Astrocyte of the spinal cord (primary cell): ENCODE results near the gene FOXRED1.

Experiments used
- DNase-seq: peaks from one replicate; pipeline ENCODE4 v3.0.0; 2011; ENCODE audit warnings: low read depth, low spot score
- H3K4me3 ChIP-seq: 2 replicates; pipeline ENCODE4 v1.5.1; 2011; ENCODE audit warnings: low read depth, mild to moderate bottlenecking, low read length, moderate library complexity
- CTCF ChIP-seq: IDR thresholded peaks from 2 replicates; pipeline ENCODE4 v1.5.1; 2012; ENCODE audit warnings: low read depth, mild to moderate bottlenecking, low read length, inconsistent platforms
- in situ Hi-C: cut with HindIII; loops from 2 replicates; pipeline ENCODE4 v1.10.0; 2017; ENCODE audit warnings: low sequenced_read_pairs

FOXRED1 gene

GRCh38 chr11:126268361-126268707 lies 620 bp upstream of the FOXRED1 start:
- in situ Hi-C loops, result no loop called here
- no peak for TF ChIP-seq CTCF
- peak overlapping the region; percentile 79 for H3K4me3 ChIP-seq
- no peak for DNase-seq

GRCh38 chr11:126277322-126277721 lies 8.4 kb downstream of the FOXRED1 start:
- TF ChIP-seq CTCF, result no peak
- in situ Hi-C loops, result no loop called here
- no peak for DNase-seq
- no peak overlapping the region for H3K4me3 ChIP-seq

- no peak for TF ChIP-seq CTCF
- in situ Hi-C loops, result no loop called here
- H3K4me3 ChIP-seq, result no peak overlapping the region
- DNase-seq, result no peak
These were observed 8.8 kb downstream of the FOXRED1 start for GRCh38 chr11:126277780-126278179.

DNA sequence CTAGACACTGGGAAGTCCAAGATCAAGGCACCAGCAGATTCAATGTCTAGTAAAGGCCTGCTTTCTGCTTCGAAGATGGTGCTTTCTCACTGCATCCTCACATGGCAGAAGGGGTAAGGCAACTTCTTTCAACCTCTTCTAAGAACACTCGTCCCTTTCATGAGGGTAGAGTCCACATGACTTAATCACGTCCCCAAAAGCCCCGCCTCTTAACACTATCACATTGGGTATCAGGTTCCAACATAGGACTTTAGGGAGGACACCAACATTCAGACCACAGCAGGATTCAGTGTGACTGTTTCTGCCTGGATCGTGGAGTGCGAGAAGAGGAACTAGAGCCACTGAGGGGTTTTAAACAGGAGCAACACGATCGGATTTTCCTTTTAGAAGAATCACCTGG lies 10.2 kb downstream of the FOXRED1 start:
- DNase-seq, result no peak
- no peak for TF ChIP-seq CTCF
- H3K4me3 ChIP-seq, result no peak overlapping the region
- in situ Hi-C loops, result no loop called here

DNA sequence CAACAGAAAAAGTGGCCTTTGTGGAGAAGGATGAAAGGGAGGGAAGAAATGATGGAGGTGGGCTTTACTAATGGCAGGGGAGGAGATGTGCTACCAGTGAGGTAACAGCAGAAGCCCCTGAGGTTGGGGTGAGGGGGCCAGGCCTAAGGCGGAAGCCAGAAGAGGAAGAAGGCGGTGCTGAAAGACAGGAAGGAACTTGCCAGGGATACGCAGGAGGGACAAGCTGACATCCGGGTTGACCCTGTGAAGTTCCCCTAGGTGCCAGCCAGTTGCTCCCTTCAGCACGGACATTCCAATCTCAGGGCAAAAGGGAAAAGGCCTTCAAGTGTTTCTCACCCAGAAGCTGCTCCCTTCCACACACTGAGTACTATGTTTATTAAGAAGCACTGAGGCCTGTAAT lies 11.6 kb downstream of the FOXRED1 start:
- no peak for TF ChIP-seq CTCF
- DNase-seq, result no peak
- in situ Hi-C loops, result no loop called here
- H3K4me3 ChIP-seq, result no peak overlapping the region

GRCh38 chr11:126281245-126281644 lies 12.3 kb downstream of the FOXRED1 start:
- no peak for DNase-seq
- no peak for TF ChIP-seq CTCF
- no peak overlapping the region for H3K4me3 ChIP-seq
- in situ Hi-C loops, result no loop called here

DNA sequence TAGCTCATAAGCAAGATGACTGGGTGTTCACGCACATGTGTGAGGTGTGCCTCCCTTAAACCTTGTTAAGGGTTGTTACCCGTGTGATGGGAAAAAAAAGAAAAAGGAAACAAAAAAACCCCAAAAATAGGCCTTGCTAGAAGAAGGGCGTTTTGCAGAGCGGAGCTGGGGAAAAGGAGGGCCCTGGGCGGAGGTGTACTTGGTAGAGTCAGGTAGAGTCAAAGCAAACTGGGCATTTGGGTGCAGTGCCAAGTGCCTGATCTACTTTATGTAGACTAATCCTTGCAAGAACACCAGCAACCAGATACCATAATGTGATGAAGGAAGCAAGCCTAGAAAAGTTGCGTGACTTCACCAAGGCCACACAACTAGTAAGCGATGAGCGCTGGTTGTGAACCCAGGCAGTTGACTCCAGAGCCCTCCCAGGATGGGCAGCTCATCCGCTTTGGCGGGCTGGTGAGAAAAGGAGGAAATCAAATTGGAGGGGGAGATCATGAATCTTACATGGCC lies 12.8 kb downstream of the FOXRED1 start:
- in situ Hi-C loops, result no loop called here
- no peak overlapping the region for H3K4me3 ChIP-seq

More for the DNA sequence above, 12.8 kb downstream of the FOXRED1 start:
- DNase-seq, result no peak
- no peak for TF ChIP-seq CTCF
